Activated CD4-positive, alpha-beta T cell treated with anti-CD3 and anti-CD28 coated beads, Interleukin-2, amount 10 ng/mL, durations not matched to agents 7 days and 5 days (primary cell): ENCODE measurements around the gene SNTG2. TPM values are rescaled to one million over a fixed set of nuclear protein-coding genes. Genes with fewer than 3 reads are reported as not detected.
"Not testable (repeated sequence)": the region's sequence is repeated elsewhere in the genome, so short reads cannot be mapped to it uniquely, and the experiment has no call there.

ENCODE experiments used
- CTCF ChIA-PET: fragments of 350-600 bp; sonication (Branson Sonifier 250); formaldehyde crosslinking; loops from one replicate; lab custom pipeline; 2021; ENCODE audit warnings: antibody characterized with exemption; lab: Charles Lee
- POLR2A ChIA-PET: fragments of 350-600 bp; sonication (Branson Sonifier 250); formaldehyde crosslinking; loops from one replicate; lab custom pipeline; 2021; ENCODE audit warnings: antibody characterized with exemption; lab: Charles Lee
- DNase-seq: peaks from one replicate; pipeline ENCODE4 v3.0.0-alpha.2; 2020
- H3K27ac Mint-ChIP-seq: one replicate; pipeline ENCODE4 v1.8.0; 2021; ENCODE audit warnings: mild to moderate bottlenecking, moderate library complexity, mixed read lengths
- H3K27me3 Mint-ChIP-seq: one replicate; pipeline ENCODE4 v1.8.0; 2021; ENCODE audit warnings: mixed read lengths
- H3K36me3 Mint-ChIP-seq: one replicate; pipeline ENCODE4 v1.8.0; 2021; ENCODE audit warnings: low read depth, mixed read lengths
- H3K4me1 Mint-ChIP-seq: one replicate; pipeline ENCODE4 v1.8.0; 2021; ENCODE audit warnings: mixed read lengths
- H3K4me3 Mint-ChIP-seq: one replicate; pipeline ENCODE4 v1.8.0; 2021; ENCODE audit warnings: mild to moderate bottlenecking, moderate library complexity, mixed read lengths
- H3K9me3 Mint-ChIP-seq: one replicate; pipeline ENCODE4 v1.8.0; 2021; ENCODE audit warnings: mixed read lengths
- total RNA-seq, 2 experiments: library from RNA; stranded (reverse); gene quantifications; one replicate each; pipeline ENCODE4 v1.2.3, GENCODE V29; 2021

The SNTG2 gene
- total RNA-seq, 2 experiments from 2014 or later: not detected

DNA sequence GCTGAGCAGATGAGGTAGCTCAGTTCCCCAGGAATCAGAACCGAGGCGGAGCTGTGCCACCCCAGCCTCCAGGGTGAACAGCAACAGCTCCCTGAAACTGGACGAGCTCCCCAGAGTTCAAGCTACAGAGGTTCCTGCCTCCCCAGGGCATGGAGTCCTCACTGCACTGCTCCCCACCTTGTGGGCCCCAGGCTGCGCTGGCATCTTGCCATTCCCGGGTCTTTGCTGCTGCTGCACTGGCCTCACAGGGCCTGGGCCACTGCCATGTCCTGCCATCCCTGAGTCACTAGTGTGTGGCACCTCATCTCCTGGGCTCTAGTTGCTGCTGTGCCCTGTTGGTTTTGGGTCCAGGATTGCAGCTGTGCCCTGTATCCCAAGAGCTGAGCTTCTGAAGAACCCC is 166.9 kb downstream of the SNTG2 start:
- Mint-ChIP-seq H3K27me3 (no peaks in the 10 kb centered on the region), H3K9me3 (peaks cover 32% of the 10 kb centered on the region), H3K4me1 (no peaks in the 10 kb centered on the region), H3K36me3 (peaks cover 2% of the 10 kb centered on the region), H3K27ac (no peak overlapping the region), H3K4me3 (no peak overlapping the region)
- ChIA-PET CTCF (no interaction called here), POLR2A (no interaction called here)
- DNase-seq: no peak

GRCh38 chr2:1125217-1125616 is 174.6 kb downstream of the SNTG2 start:
- Mint-ChIP-seq H3K36me3 (no peaks in the 10 kb centered on the region), H3K4me3 (no peak overlapping the region), H3K4me1 (no peaks in the 10 kb centered on the region), H3K27me3 (no peaks in the 10 kb centered on the region), H3K27ac (no peak overlapping the region), H3K9me3 (no peaks in the 10 kb centered on the region)
- ChIA-PET CTCF (no interaction called here), POLR2A (no interaction called here)
- DNase-seq: no peak

DNA sequence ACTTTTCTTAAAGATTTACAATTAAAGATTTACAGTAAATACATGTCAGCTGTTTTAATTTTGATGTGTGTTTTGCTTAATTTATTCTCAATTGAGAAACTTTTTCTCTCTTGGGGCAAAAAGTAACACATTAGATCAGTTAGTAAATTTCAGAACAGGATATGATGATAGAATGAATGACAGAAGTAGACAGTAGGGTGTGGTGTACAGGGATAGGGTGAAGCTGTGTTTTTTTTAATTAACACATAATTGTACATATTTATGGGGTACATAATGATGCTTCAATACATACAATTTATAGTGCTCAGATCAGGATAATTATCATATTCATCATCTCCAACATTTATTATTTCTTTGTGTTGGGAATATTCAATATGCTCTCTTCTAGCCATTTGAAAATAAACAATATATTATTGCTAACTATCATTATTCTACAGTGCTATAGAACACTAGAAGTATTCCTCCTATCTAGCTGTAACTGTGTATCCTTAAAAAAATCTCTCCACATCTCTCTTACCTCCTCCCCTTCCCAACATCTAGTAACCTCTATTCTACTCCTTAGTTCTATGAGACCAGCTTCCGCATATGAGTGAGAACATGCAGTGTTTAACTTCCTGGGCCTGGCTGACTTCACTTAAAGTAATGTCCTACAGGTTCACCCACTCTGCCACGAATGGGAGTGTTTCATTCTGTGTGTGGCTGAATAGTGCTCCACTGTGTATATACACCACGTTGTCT is 175.2 kb downstream of the SNTG2 start:
- H3K4me1 Mint-ChIP-seq: no peaks in the 10 kb centered on the region
- H3K27me3 Mint-ChIP-seq: no peaks in the 10 kb centered on the region
- H3K9me3 Mint-ChIP-seq: no peaks in the 10 kb centered on the region
- H3K27ac Mint-ChIP-seq: no peak overlapping the region
- no peaks in the 10 kb centered on the region for H3K36me3 Mint-ChIP-seq
- CTCF ChIA-PET: no interaction called here
- no peak for DNase-seq
- POLR2A ChIA-PET: no interaction called here
- H3K4me3 Mint-ChIP-seq: no peak overlapping the region

DNA sequence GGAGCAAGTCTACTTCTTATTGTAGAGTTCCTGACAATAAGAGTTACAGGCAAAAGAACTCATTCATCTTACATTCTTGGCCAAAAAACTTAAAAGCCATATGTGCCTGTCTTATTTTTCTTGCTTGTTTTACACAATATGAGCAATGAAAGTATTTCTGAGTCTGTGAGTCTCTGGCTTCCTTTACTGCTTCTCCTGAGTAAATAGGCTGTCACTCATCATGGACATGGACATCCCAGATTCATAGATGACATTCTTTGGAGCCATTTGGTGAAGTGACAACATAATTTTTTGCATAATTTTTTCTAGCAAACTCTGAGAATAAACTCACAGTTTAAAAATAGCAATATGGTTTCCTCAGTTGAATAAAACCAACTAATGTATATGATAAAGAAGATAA is 179.3 kb downstream of the SNTG2 start:
- Mint-ChIP-seq H3K27me3 (peaks cover 9% of the 10 kb centered on the region), H3K4me3 (no peak overlapping the region), H3K27ac (no peak overlapping the region), H3K9me3 (no peaks in the 10 kb centered on the region), H3K4me1 (peaks cover 8% of the 10 kb centered on the region), H3K36me3 (no peaks in the 10 kb centered on the region)
- DNase-seq: no peak
- POLR2A ChIA-PET: no interaction called here
- CTCF ChIA-PET: no interaction called here

DNA sequence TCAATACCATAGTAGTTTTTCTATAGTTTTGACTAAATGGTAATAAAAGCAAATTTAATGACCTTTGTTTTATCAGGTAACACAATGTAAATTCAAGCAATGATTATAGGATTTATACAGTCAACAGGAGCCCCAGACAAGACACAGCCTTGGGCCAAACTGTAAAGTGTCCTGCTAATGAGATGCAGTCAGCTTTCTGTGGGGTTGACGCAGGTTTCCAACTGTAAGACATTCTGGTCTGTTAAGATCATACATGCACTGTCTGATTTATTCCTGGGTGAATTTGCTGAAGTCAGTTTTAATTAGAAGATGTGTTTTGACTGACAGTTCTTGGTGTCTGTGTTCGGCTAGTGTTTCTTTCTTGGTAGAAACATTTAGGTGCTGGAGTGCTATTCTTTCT is 180.3 kb downstream of the SNTG2 start:
- no peak for DNase-seq
- Mint-ChIP-seq H3K36me3 (no peaks in the 10 kb centered on the region), H3K27ac (no peak overlapping the region), H3K4me1 (peaks cover 8% of the 10 kb centered on the region), H3K4me3 (no peak overlapping the region), H3K9me3 (no peaks in the 10 kb centered on the region), H3K27me3 (peaks cover 9% of the 10 kb centered on the region)
- ChIA-PET CTCF (interaction anchor here (0.6 kb wide), 1 partner anchor 171 kb away, joined by 3 read pairs; no protein-coding TSS in a partner anchor), POLR2A (no interaction called here)

DNA sequence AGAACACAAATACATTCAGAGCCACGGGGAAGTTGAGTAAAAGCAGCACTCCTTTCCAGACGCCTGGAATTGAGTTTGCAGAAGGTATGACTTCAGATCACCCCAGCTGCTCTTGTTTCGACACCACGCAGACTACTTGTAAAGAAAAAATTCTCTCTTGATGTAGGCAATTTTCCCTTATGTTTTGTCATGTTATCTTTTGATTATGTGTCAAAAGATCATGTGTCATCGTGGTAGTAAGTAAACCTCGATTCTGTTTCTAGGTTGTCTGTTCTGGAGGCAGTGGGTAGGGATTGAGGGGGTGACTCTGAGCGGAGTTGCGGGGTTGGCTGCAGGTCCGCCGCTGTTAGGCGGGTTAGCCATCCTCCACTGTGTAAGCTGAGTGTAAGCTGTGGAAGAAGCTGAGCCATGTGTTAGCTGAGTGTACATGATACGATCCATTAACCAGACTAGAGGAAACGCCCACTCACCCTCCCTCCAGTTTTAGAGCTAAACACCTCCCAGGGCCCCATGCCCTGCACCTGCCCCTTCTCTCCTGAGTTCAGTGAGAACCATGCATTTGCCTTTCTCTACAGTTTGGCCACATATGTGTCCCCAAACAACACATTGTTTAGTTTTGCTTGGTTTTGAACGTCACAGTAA is 181.8 kb downstream of the SNTG2 start:
- POLR2A ChIA-PET: no interaction called here
- DNase-seq: no peak
- Mint-ChIP-seq H3K36me3 (no peaks in the 10 kb centered on the region), H3K27ac (no peak overlapping the region), H3K4me3 (no peak overlapping the region), H3K9me3 (no peaks in the 10 kb centered on the region), H3K27me3 (peaks cover 9% of the 10 kb centered on the region), H3K4me1 (peaks cover 13% of the 10 kb centered on the region)
- CTCF ChIA-PET: no interaction called here

DNA sequence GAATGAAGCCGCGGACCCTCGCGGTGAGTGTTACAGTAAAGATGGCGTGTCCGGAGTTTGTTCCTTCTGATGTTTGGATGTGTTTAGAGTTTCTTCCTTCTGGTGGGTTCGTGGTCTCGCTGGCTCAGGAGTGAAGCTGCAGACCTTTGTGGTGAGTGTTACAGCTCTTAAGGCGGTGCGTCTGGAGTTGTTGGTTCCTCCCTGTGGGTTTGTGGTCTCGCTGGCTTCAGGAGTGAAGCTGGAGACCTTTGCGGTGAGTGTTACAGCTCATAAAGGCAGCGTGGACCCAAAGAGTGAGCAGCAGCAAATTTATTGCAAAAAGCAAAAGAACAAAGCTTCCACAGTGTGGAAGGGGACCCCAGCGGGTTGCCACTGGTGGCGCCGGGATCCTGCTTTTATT is 183.2 kb downstream of the SNTG2 start:
- H3K4me3 Mint-ChIP-seq, POLR2A ChIA-PET, DNase-seq, H3K36me3 Mint-ChIP-seq, CTCF ChIA-PET, H3K9me3 Mint-ChIP-seq, H3K27me3 Mint-ChIP-seq, H3K27ac Mint-ChIP-seq: not testable (repeated sequence)
- peaks cover 13% of the 10 kb centered on the region for H3K4me1 Mint-ChIP-seq

DNA sequence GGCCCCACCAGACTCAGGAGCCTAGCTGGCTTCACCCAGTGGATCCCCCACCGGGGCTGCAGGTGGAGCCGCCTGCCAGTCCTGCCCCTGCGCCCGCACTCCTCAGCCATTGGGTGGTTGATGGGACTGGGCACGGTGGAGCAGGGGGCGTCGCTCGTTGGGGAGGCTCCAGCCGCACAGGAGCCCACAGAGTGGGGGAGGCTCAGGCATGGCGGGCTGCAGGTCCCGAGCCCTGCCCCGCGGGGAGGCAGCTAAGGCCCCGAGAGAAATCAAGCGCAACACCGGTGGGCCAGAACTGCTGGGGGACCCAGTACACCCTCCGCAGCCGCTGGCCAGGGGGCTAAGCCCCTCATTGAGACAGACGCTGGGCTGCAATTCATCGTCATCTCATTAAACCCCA is 184.0 kb downstream of the SNTG2 start:
- H3K27ac Mint-ChIP-seq: no peak overlapping the region
- POLR2A ChIA-PET: no interaction called here
- no peaks in the 10 kb centered on the region for H3K9me3 Mint-ChIP-seq
- peaks cover 13% of the 10 kb centered on the region for H3K4me1 Mint-ChIP-seq
- CTCF ChIA-PET: no interaction called here
- DNase-seq: no peak
- H3K36me3 Mint-ChIP-seq: no peaks in the 10 kb centered on the region
- peaks cover 9% of the 10 kb centered on the region for H3K27me3 Mint-ChIP-seq
- no peak overlapping the region for H3K4me3 Mint-ChIP-seq

DNA sequence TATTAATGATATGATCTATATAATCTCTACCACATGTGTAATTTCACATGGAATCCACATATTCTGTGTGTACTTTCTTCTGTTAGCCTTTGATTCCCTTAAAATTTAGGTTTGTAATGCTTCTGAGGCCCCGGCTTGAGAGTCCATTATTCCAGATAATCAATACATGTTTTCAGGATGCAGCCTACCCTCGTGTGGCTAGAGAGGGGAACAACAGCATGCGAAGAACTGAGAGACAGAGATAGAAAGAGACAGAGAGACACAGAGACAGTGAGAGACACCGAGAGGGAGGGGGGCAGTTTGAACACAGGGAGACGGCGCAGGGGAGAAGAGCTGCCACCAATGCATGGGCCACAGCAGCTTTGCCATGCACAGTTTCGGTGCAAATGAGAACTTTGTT is 185.4 kb downstream of the SNTG2 start:
- POLR2A ChIA-PET: no interaction called here
- H3K4me1 Mint-ChIP-seq: peaks cover 16% of the 10 kb centered on the region

GRCh38 chr2:1136846-1137245 is 186.2 kb downstream of the SNTG2 start:
- POLR2A ChIA-PET: no interaction called here
- Mint-ChIP-seq H3K9me3 (no peaks in the 10 kb centered on the region), H3K4me3 (no peak overlapping the region), H3K27me3 (peaks cover 5% of the 10 kb centered on the region), H3K36me3 (no peaks in the 10 kb centered on the region), H3K27ac (no peak overlapping the region), H3K4me1 (peaks cover 16% of the 10 kb centered on the region)
- CTCF ChIA-PET: no interaction called here
- no peak for DNase-seq

More for the DNA sequence above, 185.4 kb downstream of the SNTG2 start:
- no peak for DNase-seq
- Mint-ChIP-seq H3K36me3 (no peaks in the 10 kb centered on the region), H3K9me3 (no peaks in the 10 kb centered on the region), H3K27me3 (peaks cover 7% of the 10 kb centered on the region), H3K27ac (no peak overlapping the region), H3K4me3 (no peak overlapping the region)
- CTCF ChIA-PET: no interaction called here

GRCh38 chr2:1137264-1137663 is 186.6 kb downstream of the SNTG2 start:
- peaks cover 16% of the 10 kb centered on the region for H3K4me1 Mint-ChIP-seq
- DNase-seq: no peak
- H3K27ac Mint-ChIP-seq: no peak overlapping the region
- no peak overlapping the region for H3K4me3 Mint-ChIP-seq
- ChIA-PET POLR2A (no interaction called here), CTCF (no interaction called here)
- H3K36me3 Mint-ChIP-seq: no peaks in the 10 kb centered on the region
- peaks cover 4% of the 10 kb centered on the region for H3K27me3 Mint-ChIP-seq
- H3K9me3 Mint-ChIP-seq: no peaks in the 10 kb centered on the region

DNA sequence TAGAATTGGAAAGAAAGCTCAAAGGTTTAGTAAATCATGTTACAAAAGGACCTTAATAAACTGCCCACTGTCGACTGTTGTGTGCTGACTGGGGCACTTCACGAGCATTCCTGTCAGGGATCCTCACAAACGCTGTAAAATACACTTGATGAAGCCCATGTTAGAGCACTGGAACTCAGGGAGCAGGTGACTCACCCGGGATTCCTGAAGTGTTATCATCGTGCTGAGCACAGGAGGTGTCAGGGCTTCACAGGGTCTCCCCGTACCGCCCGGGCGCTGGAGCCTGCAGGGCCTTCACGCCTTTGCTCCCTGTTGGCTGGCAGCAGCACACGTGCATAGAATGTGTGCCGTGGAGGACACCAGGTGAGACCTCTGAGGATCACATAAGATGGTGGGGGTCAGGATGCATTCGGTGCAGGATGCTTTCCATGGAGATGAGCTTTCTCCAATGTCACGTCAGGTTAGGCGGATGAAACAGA is 187.3 kb downstream of the SNTG2 start:
- H3K4me1 Mint-ChIP-seq: peaks cover 16% of the 10 kb centered on the region
- ChIA-PET CTCF (no interaction called here), POLR2A (no interaction called here)
- H3K27ac Mint-ChIP-seq: no peak overlapping the region
- DNase-seq: no peak
- no peak overlapping the region for H3K4me3 Mint-ChIP-seq
- no peaks in the 10 kb centered on the region for H3K36me3 Mint-ChIP-seq
- H3K27me3 Mint-ChIP-seq: peaks cover 4% of the 10 kb centered on the region
- H3K9me3 Mint-ChIP-seq: no peaks in the 10 kb centered on the region

DNA sequence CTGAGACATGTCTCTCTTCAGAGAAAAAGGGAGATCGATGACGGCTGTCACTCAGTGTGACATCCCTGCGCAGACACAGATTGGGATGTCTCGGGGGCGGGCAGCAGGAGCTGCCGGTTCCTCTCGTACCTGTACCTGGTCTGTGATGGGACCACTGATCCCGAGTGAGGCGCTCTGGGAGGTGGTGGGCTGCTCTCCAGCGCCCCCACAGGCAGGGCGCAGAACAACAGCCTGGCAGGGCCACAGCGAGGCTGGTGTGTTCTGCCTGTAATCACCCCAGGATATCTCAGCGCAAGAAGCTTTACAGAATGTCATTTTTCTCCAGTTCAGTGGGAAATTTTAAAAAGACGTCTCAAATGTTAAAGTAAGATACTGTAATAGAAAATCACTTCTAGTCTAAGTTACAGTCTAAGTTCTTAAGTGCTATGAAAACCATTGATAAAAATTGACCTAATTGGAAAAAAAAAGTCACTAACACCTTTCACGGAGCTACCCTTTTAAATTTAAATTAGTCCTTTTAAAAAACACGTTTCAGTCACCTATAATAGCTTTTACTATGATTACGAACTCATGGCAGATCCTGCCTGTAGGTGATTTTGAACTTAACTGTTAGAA is 189.8 kb downstream of the SNTG2 start:
- Mint-ChIP-seq H3K27ac (no peak overlapping the region), H3K36me3 (no peaks in the 10 kb centered on the region), H3K9me3 (peaks cover 5% of the 10 kb centered on the region), H3K4me1 (peaks cover 9% of the 10 kb centered on the region), H3K4me3 (no peak overlapping the region), H3K27me3 (no peaks in the 10 kb centered on the region)
- DNase-seq: peak; percentile 27
- CTCF ChIA-PET: interaction anchor here (0.6 to 0.9 kb wide), 2 partner anchors 11 to 52 kb away, joined by 3 read pairs; no protein-coding TSS in a partner anchor
- POLR2A ChIA-PET: no interaction called here
